ENCODE results near the gene AJAP1.

GRCh38 chr1:4797429-4797828, 143.0 kb downstream of the AJAP1 start:
- TF ChIP-seq CTCF (IDR thresholded peaks at IDR 0.05) (no peak), EP300 (IDR thresholded peaks at IDR 0.05) (no peak), POLR2A (IDR thresholded peaks at IDR 0.05) (no peak)
